IMR-90 (cell line): ENCODE results near the gene RERE. TPM values are rescaled to one million over a fixed set of nuclear protein-coding genes. Genes with fewer than 3 reads are reported as not detected.

Experiments
- ATAC-seq: fragments of 200-7000 bp; cut with Tn5 transposase; 2 replicates; pipeline ENCODE4 v1.9.1; 2020; ENCODE audit warnings: low read depth, mild to moderate bottlenecking, moderate library complexity
- BruUV-seq: library from RNA; stranded (reverse); fragments of 400-500 nt; replicated peaks from 2 replicates; lab custom pipeline; 2021; lab: Mats Ljungman, UMichigan
- CTCF ChIA-PET: fragments of 300-600 bp; formaldehyde crosslinking; extraction: SDS; loops from one replicate; lab custom pipeline; 2021; ENCODE audit warnings: antibody characterized with exemption; lab: Yijun Ruan, JAX
- POLR2A ChIA-PET: fragments of 300-600 bp; sonication (Branson Sonifier 250); formaldehyde crosslinking; loops from one replicate; lab custom pipeline; 2022; ENCODE audit warnings: antibody characterized with exemption; ENCODE audit not compliant: unreplicated experiment; lab: Charles Lee
- DNase-seq: peaks from one replicate; pipeline ENCODE4 v3.0.0; 2013
- H2AFZ ChIP-seq: replicated peaks from 2 replicates; pipeline ENCODE3; 2013; ENCODE audit warnings: low read length, mild to moderate bottlenecking; ENCODE audit not compliant: poor library complexity
- H2AK5ac ChIP-seq: 2 replicates; pipeline ENCODE4 v1.6.1; 2013; ENCODE audit warnings: low read depth, low read length, inconsistent platforms
- H2AK9ac ChIP-seq: replicated peaks from 2 replicates; pipeline ENCODE3; 2013; ENCODE audit warnings: mild to moderate bottlenecking, low read depth, low read length, moderate library complexity; ENCODE audit not compliant: poor library complexity
- H2BK120ac ChIP-seq: 2 replicates; pipeline ENCODE4 v1.6.1; 2013; ENCODE audit warnings: low read depth, low read length, inconsistent platforms
- H2BK15ac ChIP-seq: 3 replicates; pipeline ENCODE4 v1.6.1; 2013; ENCODE audit warnings: low read depth, low read length, inconsistent platforms
- H2BK20ac ChIP-seq: 2 replicates; pipeline ENCODE4 v1.6.1; 2013; ENCODE audit warnings: low read depth, mild to moderate bottlenecking, inconsistent platforms, low read length, moderate library complexity
- H2BK5ac ChIP-seq: 2 replicates; pipeline ENCODE4 v1.6.1; 2013; ENCODE audit warnings: mild to moderate bottlenecking, low read depth, low read length, inconsistent platforms; ENCODE audit not compliant: poor library complexity, severe bottlenecking
- H3K14ac ChIP-seq: replicated peaks from 2 replicates; pipeline ENCODE4 v1.6.1; 2013; ENCODE audit warnings: low read depth, low read length, inconsistent platforms
- H3K18ac ChIP-seq: 2 replicates; pipeline ENCODE4 v1.6.1; 2013; ENCODE audit warnings: low read depth, low read length, control low read depth
- H3K23ac ChIP-seq: 2 replicates; pipeline ENCODE4 v1.6.1; 2013; ENCODE audit warnings: low read depth, low read length, inconsistent platforms
- H3K27ac ChIP-seq: 2 replicates; pipeline ENCODE4 v1.5.1; 2013; ENCODE audit warnings: mild to moderate bottlenecking, control low read depth, low read length; ENCODE audit not compliant: insufficient read depth
- H3K27me3 ChIP-seq: 2 replicates; pipeline ENCODE4 v1.6.1; 2013; ENCODE audit warnings: low read length; ENCODE audit not compliant: control insufficient read depth, insufficient read depth
- H3K36me3 ChIP-seq: 2 replicates; pipeline ENCODE4 v1.6.1; 2013; ENCODE audit warnings: low read length, mixed read lengths; ENCODE audit not compliant: control insufficient read depth, insufficient read depth
- H3K4ac ChIP-seq: 2 replicates; pipeline ENCODE4 v1.6.1; 2013; ENCODE audit warnings: low read depth, low read length, inconsistent platforms
- H3K4me1 ChIP-seq: 2 replicates; pipeline ENCODE4 v1.6.1; 2013; ENCODE audit warnings: low read length, mixed read lengths; ENCODE audit not compliant: control insufficient read depth, insufficient read depth
- H3K4me2 ChIP-seq: 2 replicates; pipeline ENCODE4 v1.6.1; 2013; ENCODE audit warnings: low read depth, mild to moderate bottlenecking, control low read depth, low read length, moderate library complexity
- H3K4me3 ChIP-seq: 2 replicates; pipeline ENCODE4 v1.5.1; 2013; ENCODE audit warnings: low read depth, mild to moderate bottlenecking, control low read depth, low read length, moderate library complexity; ENCODE audit not compliant: insufficient read depth
- H3K56ac ChIP-seq: 2 replicates; pipeline ENCODE4 v1.6.1; 2013; ENCODE audit warnings: low read length, inconsistent platforms; ENCODE audit not compliant: insufficient read depth; ENCODE audit errors: extremely low read depth
- H3K79me1 ChIP-seq, 2 experiments: 2 replicates each; pipeline ENCODE4 v1.6.1; 2013; ENCODE audit warnings: low read length in 2 of 2, inconsistent platforms in 1 of 2, low read depth in 1 of 2
- H3K9ac ChIP-seq: 2 replicates; pipeline ENCODE4 v1.6.1; 2013; ENCODE audit warnings: low read depth, low read length, control low read depth
- H3K9me1 ChIP-seq: 2 replicates; pipeline ENCODE4 v1.6.1; 2013; ENCODE audit warnings: low read length, inconsistent platforms; ENCODE audit not compliant: insufficient read depth
- H3K9me3 ChIP-seq: 2 replicates; pipeline ENCODE4 v1.6.1; 2013; ENCODE audit warnings: low read length; ENCODE audit not compliant: control insufficient read depth, insufficient read depth
- H4K20me1 ChIP-seq: 2 replicates; pipeline ENCODE4 v1.6.1; 2013; ENCODE audit warnings: low read length, inconsistent platforms; ENCODE audit not compliant: insufficient read depth
- H4K5ac ChIP-seq: 2 replicates; pipeline ENCODE4 v1.6.1; 2013; ENCODE audit warnings: mild to moderate bottlenecking, low read depth, low read length, control low read depth
- H4K8ac ChIP-seq, 2 experiments: 2 replicates each; pipeline ENCODE4 v1.6.1; 2013; ENCODE audit warnings: low read depth in 2 of 2, low read length in 2 of 2, control low read depth in 1 of 2, inconsistent platforms in 1 of 2
- H4K91ac ChIP-seq: 2 replicates; pipeline ENCODE4 v1.6.1; 2013; ENCODE audit warnings: low read depth, low read length, inconsistent platforms; ENCODE audit not compliant: insufficient read depth
- BHLHE40 ChIP-seq: fragments of 150-350 bp; IDR thresholded peaks from 2 replicates; pipeline ENCODE4 v1.6.1; 2016; ENCODE audit warnings: mild to moderate bottlenecking, low read depth, low read length
- CHD1 ChIP-seq: IDR thresholded peaks from 2 replicates; pipeline ENCODE4 v1.6.1; 2012; ENCODE audit warnings: low read depth, low read length, improper control_type of control experiment
- CTCF ChIP-seq: conservative IDR thresholded peaks from 2 replicates; pipeline ENCODE4 v1.5.1; 2012; ENCODE audit warnings: mild to moderate bottlenecking, low read depth, low read length, improper control_type of control experiment
- WGBS, 2 experiments: methylation state at CpG; one replicate each; pipeline versions ENCODE4 v1.1.5 to v1.1.7; 2013; ENCODE audit warnings: missing lambda C conversion rate in 2 of 2; ENCODE audit not compliant: insufficient read length in 1 of 2; ENCODE audit errors: extremely low coverage in 2 of 2; 5-methylcytosine and 5-hydroxymethylcytosine counted together
- dilution Hi-C: fragments of 300-500 bp; cut with HindIII; formaldehyde crosslinking; loops from one replicate; pipeline ENCODE4 v1.14.3; 2018; ENCODE audit warnings: low sequenced_read_pairs; ENCODE audit not compliant: unreplicated experiment
- in situ Hi-C: fragments of 300-500 bp; cut with MboI; formaldehyde crosslinking; loops from 3 replicates; pipeline ENCODE4 v1.14.3; 2019; ENCODE audit warnings: low sequenced_read_pairs, inconsistent platforms, mixed read lengths
- intact Hi-C: fragments of 100-400 bp; cut with micrococcal nuclease; formaldehyde crosslinking; loops from 2 replicates; pipeline ENCODE4 v1.10.0; 2022
- polyA plus RNA-seq, 3 experiments: library from polyadenylated mRNA; depleted of rRNA; stranded (reverse); fragments of >200 nt; gene quantifications; 2 replicates each; pipeline ENCODE4 v1.2.3, GENCODE V29; 2012; ENCODE audit warnings: low replicate concordance in 1 of 3
- total RNA-seq: library from RNA; depleted of rRNA; stranded (reverse); fragments of >200 nt; gene quantifications from 2 replicates; pipeline ENCODE4 v1.2.3, GENCODE V29; 2012

RERE gene
- total and polyA plus RNA-seq, 2 of the 4 experiments (the other 2 are of a cell fraction), result 11.5 to 25.1 TPM

- Histone ChIP-seq H3K18ac (no peak overlapping the region), H4K8ac (no peak overlapping the region), H3K27me3 (no peaks in the 10 kb centered on the region), H3K9me1 (peaks cover 14% of the 10 kb centered on the region), H3K4me2 (no peak overlapping the region), H3K9ac (no peak overlapping the region), H2AK5ac (no peak overlapping the region), H2BK20ac (no peak overlapping the region), H3K14ac (no peak overlapping the region), H3K79me1 (peaks cover 26 to 78% of the 10 kb centered on the region in 2 experiments), H4K20me1 (peaks cover 60% of the 10 kb centered on the region), H2AFZ (no peak overlapping the region), H3K4me1 (peaks cover 10% of the 10 kb centered on the region), H3K56ac (no peak overlapping the region), H3K4ac (no peak overlapping the region), H3K4me3 (no peak overlapping the region), H2BK15ac (peak overlapping the region; percentile 31; the same call in 1 of the 3 replicates), H4K91ac (no peak overlapping the region), H3K23ac (peak overlapping the region; percentile 41; the same call in 1 of the 2 replicates), H2AK9ac (no peak overlapping the region), H2BK120ac (no peak overlapping the region), H3K36me3 (no peaks in the 10 kb centered on the region), H4K5ac (no peak overlapping the region), H2BK5ac (no peak overlapping the region), H3K27ac (no peak overlapping the region), H3K9me3 (no peaks in the 10 kb centered on the region; the same call in 1 of the 2 replicates)
- ChIA-PET CTCF (no interaction called here), POLR2A (no interaction called here)
- intact Hi-C loops (no loop called here), dilution Hi-C loops (no loop called here), in situ Hi-C loops (no loop called here)
- DNase-seq, result no peak
- no CpG with 5 or more reads among the region's 2 CpGs for WGBS, 2 experiments
- no peak for TF ChIP-seq CHD1
- no peak for TF ChIP-seq CTCF
- TF ChIP-seq BHLHE40, result no peak
- no TSS peak for BruUV-seq
- ATAC-seq, result no peak
These were observed 129.9 kb downstream of the RERE start for GRCh38 chr1:8687538-8687937.
